SU-DHL-6 (cell line): ENCODE results near the gene KCNAB2.

Source experiments
- H2AFZ ChIP-seq: fragments of 200-600 bp; sonication (generic); 2 replicates; pipeline ENCODE4 v1.6.1; 2014; ENCODE audit warnings: low read depth, mild to moderate bottlenecking, moderate library complexity, mixed read lengths, antibody characterized with exemption, low read length; ENCODE audit not compliant: severe bottlenecking
- H3F3A ChIP-seq: fragments of 200-600 bp; shearing (Covaris generic); 2 replicates; pipeline ENCODE4 v1.6.0; 2016; ENCODE audit warnings: antibody characterized with exemption, mild to moderate bottlenecking; ENCODE audit not compliant: insufficient read depth
- H3K27ac ChIP-seq: fragments of 200-600 bp; sonication (generic); 2 replicates; pipeline ENCODE4 v1.5.1; 2016; ENCODE audit warnings: low read depth, mild to moderate bottlenecking, low read length, moderate library complexity, mixed read lengths
- H3K27me3 ChIP-seq: fragments of 200-600 bp; sonication (generic), shearing (Covaris generic); 2 replicates; pipeline ENCODE4 v1.6.0; 2014; ENCODE audit warnings: mild to moderate bottlenecking, low read length
- H3K36me3 ChIP-seq: fragments of 200-600 bp; sonication (generic); 2 replicates; pipeline ENCODE4 v1.6.1; 2014; ENCODE audit warnings: mild to moderate bottlenecking, low read length, mixed read lengths
- H3K4me2 ChIP-seq: fragments of 300-600, 200-600 bp; shearing (Covaris generic), sonication (generic); 2 replicates; pipeline ENCODE4 v1.6.0; 2014; ENCODE audit warnings: low read length, low read depth, mild to moderate bottlenecking; ENCODE audit not compliant: poor library complexity, severe bottlenecking
- H3K4me3 ChIP-seq: fragments of 200-600 bp; sonication (generic); 2 replicates; pipeline ENCODE4 v1.5.1; 2014; ENCODE audit warnings: antibody characterized with exemption, low read length, mild to moderate bottlenecking, mixed read lengths; ENCODE audit not compliant: insufficient read depth, poor library complexity, severe bottlenecking
- H3K79me2 ChIP-seq: fragments of 200-600 bp; sonication (generic); 2 replicates; pipeline ENCODE4 v1.6.1; 2014; ENCODE audit warnings: mild to moderate bottlenecking, low read length, moderate library complexity; ENCODE audit not compliant: insufficient read depth
- H3K9ac ChIP-seq: fragments of 200-600 bp; sonication (generic); 2 replicates; pipeline ENCODE4 v1.7.0; 2014; ENCODE audit warnings: mild to moderate bottlenecking, low read length
- H3K9me2 ChIP-seq: fragments of 200-600 bp; sonication (generic); replicated peaks from 2 replicates; pipeline ENCODE4 v1.6.1; 2014; ENCODE audit warnings: low read length; ENCODE audit not compliant: insufficient read depth
- H3K9me3 ChIP-seq: fragments of 200-600 bp; sonication (generic); 2 replicates; pipeline ENCODE4 v1.6.1; 2014; ENCODE audit warnings: low read length, mixed read lengths; ENCODE audit not compliant: insufficient read depth
- H4K20me1 ChIP-seq: fragments of 200-600 bp; sonication (generic); 2 replicates; pipeline ENCODE4 v1.6.1; 2014; ENCODE audit warnings: low read depth, mild to moderate bottlenecking, antibody characterized with exemption, low read length, moderate library complexity, mixed read lengths
- EZH2phosphoT487 ChIP-seq: fragments of 200-600 bp; sonication (generic), shearing (Covaris generic); conservative IDR thresholded peaks from 2 replicates; pipeline ENCODE4 v1.6.1; 2018; ENCODE audit warnings: mild to moderate bottlenecking, antibody characterized with exemption, low read length, moderate library complexity, mixed read lengths
- TF ChIP-seq, protein P1 (sequence below): fragments of 200-600 bp; sonication (generic); IDR thresholded peaks from one replicate; pipeline ENCODE4 v1.5.1; 2017; ENCODE audit warnings: antibody characterized with exemption, mild to moderate bottlenecking, low read length, moderate library complexity; ENCODE audit not compliant: insufficient read depth, poor library complexity, severe bottlenecking

The KCNAB2 gene

DNA sequence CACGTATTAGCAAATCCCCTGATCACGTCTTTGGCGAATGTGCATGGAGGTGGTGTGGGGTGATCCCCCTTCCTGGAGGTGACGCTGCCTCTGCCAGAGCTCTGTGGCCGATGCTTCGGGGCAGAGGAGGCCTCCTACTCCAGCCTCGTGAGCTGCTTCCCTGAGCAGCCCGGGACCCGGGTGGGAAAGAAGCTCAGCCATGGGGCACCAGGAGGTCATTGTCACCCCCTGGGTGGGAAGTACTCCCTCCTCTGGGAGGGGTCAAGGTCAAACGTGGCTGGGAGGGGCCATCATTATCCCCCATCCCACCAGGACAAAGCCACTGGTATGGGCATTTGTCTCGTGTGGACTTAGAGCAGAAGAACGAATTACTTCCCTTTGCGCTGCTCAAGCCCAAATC, 40.7 kb downstream of the KCNAB2 start:
- Histone ChIP-seq H3K79me2 (no peaks in the 10 kb centered on the region), H3K9ac (no peak overlapping the region), H3K27ac (no peak overlapping the region), H3K9me3 (no peaks in the 10 kb centered on the region), H3K9me2 (no peaks in the 10 kb centered on the region), H3K4me3 (no peak overlapping the region), H3K4me2 (no peak overlapping the region), H3K27me3 (no peaks in the 10 kb centered on the region), H2AFZ (no peak overlapping the region), H3F3A (no peaks in the 10 kb centered on the region), H3K36me3 (no peaks in the 10 kb centered on the region), H4K20me1 (no peaks in the 10 kb centered on the region)
- TF ChIP-seq, protein P1, sequence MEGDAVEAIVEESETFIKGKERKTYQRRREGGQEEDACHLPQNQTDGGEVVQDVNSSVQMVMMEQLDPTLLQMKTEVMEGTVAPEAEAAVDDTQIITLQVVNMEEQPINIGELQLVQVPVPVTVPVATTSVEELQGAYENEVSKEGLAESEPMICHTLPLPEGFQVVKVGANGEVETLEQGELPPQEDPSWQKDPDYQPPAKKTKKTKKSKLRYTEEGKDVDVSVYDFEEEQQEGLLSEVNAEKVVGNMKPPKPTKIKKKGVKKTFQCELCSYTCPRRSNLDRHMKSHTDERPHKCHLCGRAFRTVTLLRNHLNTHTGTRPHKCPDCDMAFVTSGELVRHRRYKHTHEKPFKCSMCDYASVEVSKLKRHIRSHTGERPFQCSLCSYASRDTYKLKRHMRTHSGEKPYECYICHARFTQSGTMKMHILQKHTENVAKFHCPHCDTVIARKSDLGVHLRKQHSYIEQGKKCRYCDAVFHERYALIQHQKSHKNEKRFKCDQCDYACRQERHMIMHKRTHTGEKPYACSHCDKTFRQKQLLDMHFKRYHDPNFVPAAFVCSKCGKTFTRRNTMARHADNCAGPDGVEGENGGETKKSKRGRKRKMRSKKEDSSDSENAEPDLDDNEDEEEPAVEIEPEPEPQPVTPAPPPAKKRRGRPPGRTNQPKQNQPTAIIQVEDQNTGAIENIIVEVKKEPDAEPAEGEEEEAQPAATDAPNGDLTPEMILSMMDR, result no peak
- no peak for TF ChIP-seq EZH2phosphoT487

DNA sequence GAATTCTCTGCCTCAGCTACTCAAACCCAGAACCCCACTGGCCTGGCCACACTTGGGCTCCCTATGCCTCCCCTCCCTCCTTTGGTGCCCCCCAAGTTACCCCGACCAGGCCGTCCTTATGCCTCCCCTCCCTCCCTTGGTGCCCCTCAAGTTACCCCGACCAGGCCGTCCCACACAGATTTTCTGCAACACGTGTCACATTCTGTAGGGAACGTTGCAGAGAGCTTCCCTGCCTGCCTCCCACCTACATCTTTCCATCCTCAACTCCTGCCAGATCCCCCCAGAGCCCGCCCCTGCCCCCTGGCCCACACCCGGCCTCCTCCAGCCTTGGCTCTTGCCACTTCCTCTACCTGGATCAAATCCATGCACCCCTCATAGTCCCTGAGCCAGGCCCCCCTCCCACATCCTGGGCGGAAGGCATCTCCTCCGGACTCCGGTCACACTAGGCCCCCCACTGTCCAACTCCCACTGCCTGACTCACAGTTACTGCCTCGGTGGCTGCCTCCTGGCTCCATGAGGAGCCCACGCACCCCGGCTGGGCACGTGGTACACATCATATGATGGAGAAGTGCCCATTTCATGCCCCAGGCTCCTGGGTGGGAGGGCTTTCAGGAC, 41.2 kb downstream of the KCNAB2 start:
- Histone ChIP-seq H3K27me3 (no peaks in the 10 kb centered on the region), H3K4me3 (no peak overlapping the region), H3K79me2 (no peaks in the 10 kb centered on the region), H3K36me3 (no peaks in the 10 kb centered on the region), H3F3A (no peaks in the 10 kb centered on the region), H3K9me3 (no peaks in the 10 kb centered on the region), H3K9ac (no peak overlapping the region), H3K9me2 (no peaks in the 10 kb centered on the region), H3K4me2 (no peak overlapping the region), H4K20me1 (no peaks in the 10 kb centered on the region), H3K27ac (no peak overlapping the region), H2AFZ (no peak overlapping the region)
- TF ChIP-seq, protein P1, result no peak
- no peak for TF ChIP-seq EZH2phosphoT487

DNA sequence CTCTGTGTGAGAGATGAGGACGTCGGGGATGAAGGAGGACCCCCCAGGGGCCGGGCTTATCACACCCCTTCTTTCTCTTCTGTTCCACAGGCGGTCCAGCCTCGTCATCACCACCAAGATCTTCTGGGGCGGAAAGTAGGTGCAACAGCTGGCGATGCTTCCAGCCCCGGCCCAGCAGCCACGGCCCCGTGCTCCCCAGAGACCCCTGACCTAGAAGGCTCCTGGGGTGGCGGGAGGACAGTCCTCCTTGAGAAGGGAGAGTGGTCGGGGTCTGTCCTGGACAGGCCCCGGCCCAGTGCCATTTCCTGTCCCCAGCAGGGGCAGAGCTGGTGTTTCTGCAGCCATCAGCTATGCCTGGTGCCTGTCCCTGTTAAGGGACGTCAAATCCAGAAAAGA, 41.7 kb downstream of the KCNAB2 start:
- Histone ChIP-seq H3K79me2 (no peaks in the 10 kb centered on the region), H3K9ac (no peak overlapping the region), H3K36me3 (no peaks in the 10 kb centered on the region), H3F3A (no peaks in the 10 kb centered on the region), H3K4me2 (no peak overlapping the region), H4K20me1 (no peaks in the 10 kb centered on the region), H2AFZ (no peak overlapping the region), H3K27me3 (no peaks in the 10 kb centered on the region), H3K4me3 (no peak overlapping the region), H3K9me2 (no peaks in the 10 kb centered on the region), H3K27ac (no peak overlapping the region), H3K9me3 (no peaks in the 10 kb centered on the region)
- TF ChIP-seq, protein P1, result no peak
- TF ChIP-seq EZH2phosphoT487, result no peak
